Gastrocnemius medialis (tissue), 4 donors: ENCODE results near the gene TAPT1. TPM values are rescaled to one million over a fixed set of nuclear protein-coding genes. Genes with fewer than 3 reads are reported as not detected.

Experiments
- ATAC-seq, 2 donors: fragments of 150-250 bp; one replicate each; pipeline ENCODE4 v1.9.1; 2016
- DNase-seq, 2 donors: peaks; one replicate each; pipeline ENCODE4 v3.0.0-alpha.2; 2019
- H3K27ac ChIP-seq, 4 donors: fragments of 200-600 bp; sonication (generic); 1 replicate in 1 of 4; 2 replicates in 3 of 4; pipeline ENCODE4 v1.5.1; 2016 to 2018; ENCODE audit warnings: mild to moderate bottlenecking in 2 of 4, moderate library complexity in 1 of 4
- H3K27me3 ChIP-seq, 3 donors: fragments of 200-600 bp; sonication (generic) in 2 of 3; 1 replicate in 1 of 3; 2 replicates in 2 of 3; pipeline versions ENCODE4 v1.5.1 to v1.6.0; 2016 to 2019; ENCODE audit warnings: mild to moderate bottlenecking in 1 of 3, moderate library complexity in 1 of 3
- H3K36me3 ChIP-seq, 2 donors: fragments of 200-600 bp; sonication (generic) in 1 of 2; one replicate each; pipeline ENCODE4 v1.5.1; 2017 to 2018
- H3K4me1 ChIP-seq, 2 donors: fragments of 200-600 bp; sonication (generic) in 1 of 2; one replicate each; pipeline ENCODE4 v1.5.1; 2016 to 2017; ENCODE audit warnings: mild to moderate bottlenecking in 2 of 2
- H3K4me3 ChIP-seq, 4 donors: fragments of 200-600 bp; sonication (generic) in 3 of 4; 1 replicate in 1 of 4; 2 replicates in 3 of 4; pipeline ENCODE4 v1.5.1; 2016 to 2019; ENCODE audit warnings: mild to moderate bottlenecking in 2 of 4
- H3K9me3 ChIP-seq, 3 donors: fragments of 200-600 bp; sonication (generic) in 2 of 3; 1 replicate in 1 of 3; 2 replicates in 2 of 3; pipeline ENCODE4 v1.5.1; 2016 to 2019
- CTCF ChIP-seq, 5 experiments: fragments of 450-650 bp in 3 of 5; fragments of 200-600 bp in 2 of 5; sonication (generic) in 2 of 5; IDR thresholded peaks in 4 of 5; conservative IDR thresholded peaks in 1 of 5; 1 replicate in 4 of 5; 2 replicates in 1 of 5; pipeline ENCODE4 v1.5.1; 2016 to 2019; ENCODE audit warnings: antibody characterized with exemption in 5 of 5, mild to moderate bottlenecking in 3 of 5, moderate library complexity in 3 of 5
- POLR2A ChIP-seq, 2 donors: fragments of 450-650 bp; IDR thresholded peaks; one replicate each; pipeline ENCODE4 v1.6.1; 2017; ENCODE audit warnings: antibody characterized with exemption in 2 of 2, mild to moderate bottlenecking in 2 of 2, moderate library complexity in 2 of 2
- in situ Hi-C, 4 donors: fragments of 200-750 bp; cut with MboI; loops; one replicate each; pipeline versions ENCODE4 v1.15.0 to v1.8.0; 2017; ENCODE audit warnings: low sequenced_read_pairs in 4 of 4
- intact Hi-C: fragments of 100-400 bp; cut with DNase I; formaldehyde crosslinking; loops from one replicate; pipeline ENCODE4 v1.15.1; 2023; ENCODE audit warnings: low total_unique reads
- total RNA-seq, 4 donors: library from RNA; depleted of rRNA; stranded (reverse); fragments of >200 nt; gene quantifications; one replicate each; pipeline versions ENCODE4 v1.1.0 to v1.2.3, GENCODE V29; 2016

Gene TAPT1
- total RNA-seq, 4 donors from 2014 or later = 29.5 to 44.1 (median 40.8) TPM

GRCh38 chr4:16207409-16207808 is 18.9 kb downstream of the TAPT1 start:
- no peak for TF ChIP-seq CTCF (IDR thresholded peaks at IDR 0.05 in 4 of 5, conservative IDR thresholded peaks at IDR 0.05 in 1 of 5)
- TF ChIP-seq POLR2A (IDR thresholded peaks at IDR 0.05) = no peak
- peaks cover 0 to 5% of the 10 kb centered on the region in 2 donors for H3K36me3 ChIP-seq
- intact Hi-C loops (no loop called here), in situ Hi-C loops (loop anchor here in 1 of 4 donors (25.0 kb wide), 2 partner anchors 420 to 1195 kb away; partner anchors contain the start of genes CD38 and CPEB2)
- DNase-seq (no peak), ATAC-seq (no peak)
- no peaks in the 10 kb centered on the region for H3K9me3 ChIP-seq
- no peaks in the 10 kb centered on the region for H3K27me3 ChIP-seq
- H3K4me1 ChIP-seq = peaks cover 34 to 45% of the 10 kb centered on the region in 2 donors
- no peak overlapping the region for H3K27ac ChIP-seq
- no peak overlapping the region for H3K4me3 ChIP-seq

- peak overlapping the region in 1 of 4 donors; percentile 40 for H3K27ac ChIP-seq
- ATAC-seq (no peak), DNase-seq (no peak)
- TF ChIP-seq CTCF (IDR thresholded peaks at IDR 0.05 in 4 of 5, conservative IDR thresholded peaks at IDR 0.05 in 1 of 5) (no peak), POLR2A (IDR thresholded peaks at IDR 0.05) (no peak)
- H3K9me3 ChIP-seq = no peaks in the 10 kb centered on the region
- in situ Hi-C loops = loop anchor here in 1 of 4 donors (25.0 kb wide), 2 partner anchors 420 to 1195 kb away; partner anchors contain the start of genes CD38 and CPEB2
- H3K36me3 ChIP-seq = peaks cover 0 to 5% of the 10 kb centered on the region in 2 donors
- intact Hi-C loops = no loop called here
- H3K4me3 ChIP-seq = no peak overlapping the region
- no peaks in the 10 kb centered on the region for H3K27me3 ChIP-seq
- peaks cover 34 to 45% of the 10 kb centered on the region in 2 donors for H3K4me1 ChIP-seq
These were observed 19.4 kb downstream of the TAPT1 start for GRCh38 chr4:16206848-16207247.

GRCh38 chr4:16206301-16206700 is 20.0 kb downstream of the TAPT1 start:
- DNase-seq (no peak), ATAC-seq (no peak)
- H3K4me1 ChIP-seq = peaks cover 34 to 45% of the 10 kb centered on the region in 2 donors
- peaks cover 0 to 5% of the 10 kb centered on the region in 2 donors for H3K36me3 ChIP-seq
- H3K27me3 ChIP-seq = no peaks in the 10 kb centered on the region
- no peak overlapping the region for H3K4me3 ChIP-seq
- H3K9me3 ChIP-seq = no peaks in the 10 kb centered on the region
- H3K27ac ChIP-seq = peak overlapping the region in 1 of 4 donors; percentile 40
- intact Hi-C loops (no loop called here), in situ Hi-C loops (loop anchor here in 1 of 4 donors (25.0 kb wide), 2 partner anchors 419 to 1194 kb away; partner anchors contain the start of genes CD38 and CPEB2)
- TF ChIP-seq CTCF (IDR thresholded peaks at IDR 0.05 in 4 of 5, conservative IDR thresholded peaks at IDR 0.05 in 1 of 5) = no peak
- no peak for TF ChIP-seq POLR2A (IDR thresholded peaks at IDR 0.05)

GRCh38 chr4:16205298-16206164 is 20.7 kb downstream of the TAPT1 start:
- peaks cover 34 to 45% of the 10 kb centered on the region in 2 donors for H3K4me1 ChIP-seq
- peaks cover 0 to 5% of the 10 kb centered on the region in 2 donors for H3K36me3 ChIP-seq
- DNase-seq = no peak
- peak; percentile 60 to 87 for ATAC-seq
- intact Hi-C loops = no loop called here
- no peaks in the 10 kb centered on the region for H3K9me3 ChIP-seq
- in situ Hi-C loops = loop anchor here in 1 of 4 donors (25.0 kb wide), 2 partner anchors 418 to 1193 kb away; partner anchors contain the start of genes CD38 and CPEB2
- H3K4me3 ChIP-seq = no peak overlapping the region
- H3K27ac ChIP-seq = peak overlapping the region in 1 of 4 donors; percentile 40
- H3K27me3 ChIP-seq = no peaks in the 10 kb centered on the region
- TF ChIP-seq POLR2A (IDR thresholded peaks at IDR 0.05) = no peak
- TF ChIP-seq CTCF (IDR thresholded peaks at IDR 0.05 in 4 of 5, conservative IDR thresholded peaks at IDR 0.05 in 1 of 5) = peak; percentile 36 to 60 (median 45)
